GM12864 (cell line): ENCODE measurements around the gene COMP.

Source experiments
- DNase-seq: peaks from one replicate; pipeline ENCODE4 v3.0.0-alpha.2; 2011; ENCODE audit warnings: low read depth
- H3K4me3 ChIP-seq: 2 replicates; pipeline ENCODE4 v1.5.1; 2011; ENCODE audit warnings: mild to moderate bottlenecking, low read depth, low read length, control low read depth
- CTCF ChIP-seq: IDR thresholded peaks from 2 replicates; pipeline ENCODE4 v1.5.1; 2011; ENCODE audit warnings: low read depth, mild to moderate bottlenecking, moderate library complexity, low read length, control low read depth, inconsistent platforms; ENCODE audit errors: missing control alignments

The COMP gene

GRCh38 chr19:18762125-18763023, 28.7 kb downstream of the COMP start:
- no peak overlapping the region for H3K4me3 ChIP-seq
- TF ChIP-seq CTCF: no peak
- no peak for DNase-seq

- TF ChIP-seq CTCF: no peak
- H3K4me3 ChIP-seq: no peak overlapping the region
- DNase-seq: no peak
Measured at GRCh38 chr19:18761531-18762110, 29.5 kb downstream of the COMP start.

GRCh38 chr19:18760440-18761383, 30.4 kb downstream of the COMP start:
- TF ChIP-seq CTCF: no peak
- no peak overlapping the region for H3K4me3 ChIP-seq
- DNase-seq: no peak

GRCh38 chr19:18759995-18760426, 31.1 kb downstream of the COMP start:
- DNase-seq: no peak
- TF ChIP-seq CTCF: no peak
- no peak overlapping the region for H3K4me3 ChIP-seq

GRCh38 chr19:18759304-18759994, 31.7 kb downstream of the COMP start:
- DNase-seq: no peak
- no peak for TF ChIP-seq CTCF
- no peak overlapping the region for H3K4me3 ChIP-seq

- no peak for TF ChIP-seq CTCF
- no peak overlapping the region for H3K4me3 ChIP-seq
- no peak for DNase-seq
Measured at GRCh38 chr19:18756896-18757295, 34.2 kb downstream of the COMP start.
